Measurements from ENCODE around the gene FZD1. TPM values are rescaled to one million over a fixed set of nuclear protein-coding genes. Genes with fewer than 3 reads are reported as not detected.

The FZD1 gene
- total and polyA plus RNA-seq, 2 experiments from 2014 or later: 0.34 to 1.4 TPM

DNA sequence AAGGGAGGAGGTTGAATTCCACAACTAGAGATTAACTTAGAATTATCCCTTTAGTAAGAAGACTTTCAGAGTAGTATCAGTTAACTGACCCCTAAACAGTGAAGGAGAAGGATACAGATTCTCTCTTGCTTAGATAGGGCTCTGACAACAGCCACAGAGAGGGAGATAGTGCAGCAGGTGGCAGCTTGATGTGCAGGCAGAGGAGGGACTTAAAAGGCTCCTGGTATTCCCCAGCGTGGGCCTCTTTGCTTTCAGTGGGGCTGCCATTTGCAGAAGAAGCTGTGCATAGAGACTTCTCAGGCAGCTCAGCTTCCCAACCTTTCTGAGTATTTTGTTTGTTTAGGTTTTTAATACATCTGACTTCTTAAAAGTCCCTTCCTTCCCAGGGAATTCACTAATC lies 16.0 kb downstream of the FZD1 start:
- Histone ChIP-seq H3K4me3 (no peak overlapping the region), H3K4me1 (ENCODE audit: insufficient read depth) (0 out of 2 replicates have a peak, but pooled peaks cover 14% of the 10 kb centered on the region), H4K20me1 (replicated peaks; ENCODE audit: insufficient read depth) (no peaks in the 10 kb centered on the region), H3K27me3 (ENCODE audit: insufficient read depth) (peaks cover 9% of the 10 kb centered on the region; the same call in 1 of the 2 replicates), H3K79me2 (replicated peaks; ENCODE audit: insufficient read depth) (no peaks in the 10 kb centered on the region), H3F3A (replicated peaks; ENCODE audit: low read depth) (no peaks in the 10 kb centered on the region), H3K4me2 (no peak overlapping the region), H3K36me3 (ENCODE audit: insufficient read depth) (no peaks in the 10 kb centered on the region), H3K27ac (ENCODE audit: low read depth) (no peak overlapping the region), H3K9me2 (ENCODE audit: insufficient read depth) (no peaks in the 10 kb centered on the region), H2AFZ (no peak overlapping the region)
- Mint-ChIP-seq H3K36me3 (ENCODE audit: low read depth) (no peaks in the 10 kb centered on the region), H3K9me3 (no peaks in the 10 kb centered on the region; the same call in 2 of the 3 replicates), H3K27me3 (ENCODE audit: insufficient read depth, low read depth, poor library complexity) (no peaks in the 10 kb centered on the region), H3K4me3 (no peak overlapping the region), H3K27ac (no peak overlapping the region), H3K4me1 (peaks cover 5% of the 10 kb centered on the region)
- DNase-seq (ENCODE audit: low spot score) (peak; percentile 50), ATAC-seq (peak; percentile 89)
- TF ChIP-seq, protein P1, sequence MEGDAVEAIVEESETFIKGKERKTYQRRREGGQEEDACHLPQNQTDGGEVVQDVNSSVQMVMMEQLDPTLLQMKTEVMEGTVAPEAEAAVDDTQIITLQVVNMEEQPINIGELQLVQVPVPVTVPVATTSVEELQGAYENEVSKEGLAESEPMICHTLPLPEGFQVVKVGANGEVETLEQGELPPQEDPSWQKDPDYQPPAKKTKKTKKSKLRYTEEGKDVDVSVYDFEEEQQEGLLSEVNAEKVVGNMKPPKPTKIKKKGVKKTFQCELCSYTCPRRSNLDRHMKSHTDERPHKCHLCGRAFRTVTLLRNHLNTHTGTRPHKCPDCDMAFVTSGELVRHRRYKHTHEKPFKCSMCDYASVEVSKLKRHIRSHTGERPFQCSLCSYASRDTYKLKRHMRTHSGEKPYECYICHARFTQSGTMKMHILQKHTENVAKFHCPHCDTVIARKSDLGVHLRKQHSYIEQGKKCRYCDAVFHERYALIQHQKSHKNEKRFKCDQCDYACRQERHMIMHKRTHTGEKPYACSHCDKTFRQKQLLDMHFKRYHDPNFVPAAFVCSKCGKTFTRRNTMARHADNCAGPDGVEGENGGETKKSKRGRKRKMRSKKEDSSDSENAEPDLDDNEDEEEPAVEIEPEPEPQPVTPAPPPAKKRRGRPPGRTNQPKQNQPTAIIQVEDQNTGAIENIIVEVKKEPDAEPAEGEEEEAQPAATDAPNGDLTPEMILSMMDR (conservative IDR thresholded peaks at IDR 0.05; ENCODE audit: low read depth in 2 of 2): no peak
- TF ChIP-seq, protein P2, sequence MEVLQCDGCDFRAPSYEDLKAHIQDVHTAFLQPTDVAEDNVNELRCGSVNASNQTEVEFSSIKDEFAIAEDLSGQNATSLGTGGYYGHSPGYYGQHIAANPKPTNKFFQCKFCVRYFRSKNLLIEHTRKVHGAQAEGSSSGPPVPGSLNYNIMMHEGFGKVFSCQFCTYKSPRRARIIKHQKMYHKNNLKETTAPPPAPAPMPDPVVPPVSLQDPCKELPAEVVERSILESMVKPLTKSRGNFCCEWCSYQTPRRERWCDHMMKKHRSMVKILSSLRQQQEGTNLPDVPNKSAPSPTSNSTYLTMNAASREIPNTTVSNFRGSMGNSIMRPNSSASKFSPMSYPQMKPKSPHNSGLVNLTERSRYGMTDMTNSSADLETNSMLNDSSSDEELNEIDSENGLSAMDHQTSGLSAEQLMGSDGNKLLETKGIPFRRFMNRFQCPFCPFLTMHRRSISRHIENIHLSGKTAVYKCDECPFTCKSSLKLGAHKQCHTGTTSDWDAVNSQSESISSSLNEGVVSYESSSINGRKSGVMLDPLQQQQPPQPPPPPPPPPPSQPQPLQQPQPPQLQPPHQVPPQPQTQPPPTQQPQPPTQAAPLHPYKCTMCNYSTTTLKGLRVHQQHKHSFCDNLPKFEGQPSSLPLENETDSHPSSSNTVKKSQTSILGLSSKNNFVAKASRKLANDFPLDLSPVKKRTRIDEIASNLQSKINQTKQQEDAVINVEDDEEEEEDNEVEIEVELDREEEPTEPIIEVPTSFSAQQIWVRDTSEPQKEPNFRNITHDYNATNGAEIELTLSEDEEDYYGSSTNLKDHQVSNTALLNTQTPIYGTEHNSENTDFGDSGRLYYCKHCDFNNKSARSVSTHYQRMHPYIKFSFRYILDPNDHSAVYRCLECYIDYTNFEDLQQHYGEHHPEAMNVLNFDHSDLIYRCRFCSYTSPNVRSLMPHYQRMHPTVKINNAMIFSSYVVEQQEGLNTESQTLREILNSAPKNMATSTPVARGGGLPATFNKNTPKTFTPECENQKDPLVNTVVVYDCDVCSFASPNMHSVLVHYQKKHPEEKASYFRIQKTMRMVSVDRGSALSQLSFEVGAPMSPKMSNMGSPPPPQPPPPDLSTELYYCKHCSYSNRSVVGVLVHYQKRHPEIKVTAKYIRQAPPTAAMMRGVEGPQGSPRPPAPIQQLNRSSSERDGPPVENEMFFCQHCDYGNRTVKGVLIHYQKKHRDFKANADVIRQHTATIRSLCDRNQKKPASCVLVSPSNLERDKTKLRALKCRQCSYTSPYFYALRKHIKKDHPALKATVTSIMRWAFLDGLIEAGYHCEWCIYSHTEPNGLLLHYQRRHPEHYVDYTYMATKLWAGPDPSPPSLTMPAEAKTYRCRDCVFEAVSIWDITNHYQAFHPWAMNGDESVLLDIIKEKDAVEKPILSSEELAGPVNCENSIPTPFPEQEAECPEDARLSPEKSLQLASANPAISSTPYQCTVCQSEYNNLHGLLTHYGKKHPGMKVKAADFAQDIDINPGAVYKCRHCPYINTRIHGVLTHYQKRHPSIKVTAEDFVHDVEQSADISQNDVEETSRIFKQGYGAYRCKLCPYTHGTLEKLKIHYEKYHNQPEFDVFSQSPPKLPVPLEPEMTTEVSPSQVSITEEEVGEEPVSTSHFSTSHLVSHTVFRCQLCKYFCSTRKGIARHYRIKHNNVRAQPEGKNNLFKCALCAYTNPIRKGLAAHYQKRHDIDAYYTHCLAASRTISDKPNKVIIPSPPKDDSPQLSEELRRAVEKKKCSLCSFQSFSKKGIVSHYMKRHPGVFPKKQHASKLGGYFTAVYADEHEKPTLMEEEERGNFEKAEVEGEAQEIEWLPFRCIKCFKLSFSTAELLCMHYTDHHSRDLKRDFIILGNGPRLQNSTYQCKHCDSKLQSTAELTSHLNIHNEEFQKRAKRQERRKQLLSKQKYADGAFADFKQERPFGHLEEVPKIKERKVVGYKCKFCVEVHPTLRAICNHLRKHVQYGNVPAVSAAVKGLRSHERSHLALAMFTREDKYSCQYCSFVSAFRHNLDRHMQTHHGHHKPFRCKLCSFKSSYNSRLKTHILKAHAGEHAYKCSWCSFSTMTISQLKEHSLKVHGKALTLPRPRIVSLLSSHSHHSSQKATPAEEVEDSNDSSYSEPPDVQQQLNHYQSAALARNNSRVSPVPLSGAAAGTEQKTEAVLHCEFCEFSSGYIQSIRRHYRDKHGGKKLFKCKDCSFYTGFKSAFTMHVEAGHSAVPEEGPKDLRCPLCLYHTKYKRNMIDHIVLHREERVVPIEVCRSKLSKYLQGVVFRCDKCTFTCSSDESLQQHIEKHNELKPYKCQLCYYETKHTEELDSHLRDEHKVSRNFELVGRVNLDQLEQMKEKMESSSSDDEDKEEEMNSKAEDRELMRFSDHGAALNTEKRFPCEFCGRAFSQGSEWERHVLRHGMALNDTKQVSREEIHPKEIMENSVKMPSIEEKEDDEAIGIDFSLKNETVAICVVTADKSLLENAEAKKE (CRISPR knock-in tag; IDR thresholded peaks at IDR 0.05): no peak
- TF ChIP-seq EZH2 (IDR thresholded peaks at IDR 0.05; ENCODE audit: low read depth, unreplicated experiment) (no peak), STAT1 (IDR thresholded peaks at IDR 0.05; ENCODE audit: unreplicated experiment) (no peak), EZH2phosphoT487 (IDR thresholded peaks at IDR 0.05; ENCODE audit: unreplicated experiment) (no peak)
- TF ChIP-seq, protein P3, sequence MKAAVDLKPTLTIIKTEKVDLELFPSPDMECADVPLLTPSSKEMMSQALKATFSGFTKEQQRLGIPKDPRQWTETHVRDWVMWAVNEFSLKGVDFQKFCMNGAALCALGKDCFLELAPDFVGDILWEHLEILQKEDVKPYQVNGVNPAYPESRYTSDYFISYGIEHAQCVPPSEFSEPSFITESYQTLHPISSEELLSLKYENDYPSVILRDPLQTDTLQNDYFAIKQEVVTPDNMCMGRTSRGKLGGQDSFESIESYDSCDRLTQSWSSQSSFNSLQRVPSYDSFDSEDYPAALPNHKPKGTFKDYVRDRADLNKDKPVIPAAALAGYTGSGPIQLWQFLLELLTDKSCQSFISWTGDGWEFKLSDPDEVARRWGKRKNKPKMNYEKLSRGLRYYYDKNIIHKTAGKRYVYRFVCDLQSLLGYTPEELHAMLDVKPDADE (IDR thresholded peaks at IDR 0.05): no peak
